NCI-H2196 (cell line): ENCODE data around the gene GTF2A1.

Experiments used
- DNase-seq: peaks from one replicate; lab custom pipeline; 2025; ENCODE audit not compliant: unreplicated experiment; lab: John Stamatoyannopoulos, UW

GTF2A1 gene

DNA sequence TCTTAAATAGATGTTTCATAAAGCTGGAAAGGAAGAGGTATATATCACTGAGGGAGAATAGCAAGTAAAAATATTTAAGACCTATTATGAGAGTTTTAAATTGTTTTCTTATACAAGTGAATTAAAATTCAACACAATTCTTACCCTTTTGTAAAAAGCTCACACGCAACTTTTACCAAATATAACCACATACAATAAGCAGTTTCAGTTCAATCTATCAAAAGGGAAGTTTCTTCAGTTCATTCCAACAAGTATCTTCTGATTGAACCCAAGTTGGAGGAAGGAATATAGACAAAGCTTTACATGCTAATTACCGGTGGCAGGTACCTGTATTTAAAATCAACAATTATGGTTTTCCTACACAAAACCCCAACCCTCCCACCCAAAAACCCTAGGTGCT, 41.1 kb downstream of the GTF2A1 start:
- no peak for DNase-seq

DNA sequence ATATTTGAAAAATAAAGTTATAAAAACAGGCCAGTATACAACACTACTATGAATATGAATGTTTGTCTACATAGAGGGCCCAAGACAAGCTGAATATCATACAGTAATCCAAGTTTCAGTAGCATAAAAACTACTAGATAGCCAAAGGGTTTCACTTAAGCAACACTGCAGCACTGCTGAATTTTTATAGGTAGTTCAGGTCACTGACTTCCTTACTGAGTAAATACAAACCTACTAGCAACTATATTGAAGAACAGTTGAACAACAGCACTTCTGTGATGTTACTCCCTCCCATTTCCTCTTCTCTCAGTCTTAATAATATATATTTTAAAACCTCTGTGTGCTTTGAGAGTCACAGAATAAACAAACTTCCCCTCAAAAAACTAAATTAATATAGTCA, 42.7 kb downstream of the GTF2A1 start:
- DNase-seq: no peak

GRCh38 chr14:81177225-81177624, 43.5 kb downstream of the GTF2A1 start:
- DNase-seq: no peak

DNA sequence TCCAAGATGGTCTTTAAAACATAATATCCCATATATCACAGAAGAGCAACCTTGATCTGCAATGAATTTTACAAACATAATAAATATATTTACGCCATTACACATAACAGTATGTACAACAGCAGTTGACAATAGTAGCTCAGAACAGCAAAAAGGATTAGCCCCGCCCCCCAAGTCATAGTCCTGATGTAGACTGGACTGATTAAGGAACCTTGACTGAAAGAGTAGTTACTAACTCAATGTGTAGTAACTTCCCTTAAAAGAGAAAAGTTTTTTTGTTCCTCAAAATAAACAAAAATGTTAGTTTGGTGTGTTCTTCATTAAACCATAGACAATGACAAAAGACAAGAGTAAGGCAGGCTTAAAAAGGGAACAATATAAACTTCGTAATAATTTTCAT, 44.5 kb downstream of the GTF2A1 start:
- DNase-seq: no peak

- DNase-seq: no peak
Observed at GRCh38 chr14:81172881-81173280, 47.9 kb downstream of the GTF2A1 start.

DNA sequence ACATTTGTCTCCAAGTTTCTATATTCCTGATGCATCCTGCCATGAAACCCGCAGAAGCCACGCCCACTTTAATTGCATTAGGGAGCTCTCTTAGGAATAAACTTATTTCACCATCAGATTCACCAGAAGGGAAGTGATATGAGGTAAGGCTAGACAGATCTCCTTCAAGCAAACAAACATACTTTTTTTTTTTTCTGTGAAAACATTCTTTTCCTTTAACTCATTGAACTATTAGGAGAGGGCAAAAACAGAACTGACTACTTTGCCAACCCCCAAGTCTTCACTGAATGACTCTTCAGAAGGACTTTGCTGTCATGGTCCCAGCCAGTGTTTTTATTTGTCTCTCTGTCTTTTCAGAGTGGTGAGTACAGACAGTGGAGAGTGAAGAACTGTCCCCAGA, 48.4 kb downstream of the GTF2A1 start:
- DNase-seq: no peak

- DNase-seq: no peak
Observed at GRCh38 chr14:81170829-81171195, 49.9 kb downstream of the GTF2A1 start.

DNA sequence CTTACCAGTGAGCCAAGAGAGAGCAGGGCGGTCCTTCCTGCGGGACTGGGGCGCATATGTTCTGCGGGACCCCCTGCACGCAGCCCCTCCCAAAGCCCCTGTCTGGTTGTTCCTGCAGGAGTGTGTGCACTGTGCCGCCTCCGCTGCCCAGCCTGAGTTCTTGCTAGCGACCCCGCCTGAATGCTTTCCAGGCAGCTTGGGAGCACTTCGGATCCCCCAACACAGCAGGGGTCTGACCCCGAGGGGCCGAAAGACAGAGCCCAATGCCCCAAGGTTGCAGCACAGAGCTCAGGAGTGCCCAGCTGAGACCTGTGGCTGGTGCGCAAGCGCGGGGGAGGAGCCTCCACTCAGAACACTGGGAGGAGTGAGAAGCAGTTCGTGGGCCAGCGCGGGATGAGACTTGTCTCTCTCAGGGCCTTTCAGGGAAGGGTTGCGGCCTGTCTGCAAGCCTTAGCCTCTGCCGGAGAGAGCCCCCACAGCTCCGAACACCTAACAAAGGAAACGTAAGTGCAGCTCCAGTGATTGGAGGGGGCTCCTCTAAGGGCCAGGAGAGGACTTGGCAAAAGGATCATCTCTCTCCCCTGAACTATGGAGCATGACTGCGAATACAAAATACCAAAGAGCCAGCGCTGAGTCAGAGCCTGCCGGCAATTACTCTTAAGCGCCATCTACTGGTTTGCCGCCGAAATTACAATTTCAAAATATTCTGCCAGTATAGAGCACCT, 50.5 kb downstream of the GTF2A1 start:
- DNase-seq: peak; percentile 86

DNA sequence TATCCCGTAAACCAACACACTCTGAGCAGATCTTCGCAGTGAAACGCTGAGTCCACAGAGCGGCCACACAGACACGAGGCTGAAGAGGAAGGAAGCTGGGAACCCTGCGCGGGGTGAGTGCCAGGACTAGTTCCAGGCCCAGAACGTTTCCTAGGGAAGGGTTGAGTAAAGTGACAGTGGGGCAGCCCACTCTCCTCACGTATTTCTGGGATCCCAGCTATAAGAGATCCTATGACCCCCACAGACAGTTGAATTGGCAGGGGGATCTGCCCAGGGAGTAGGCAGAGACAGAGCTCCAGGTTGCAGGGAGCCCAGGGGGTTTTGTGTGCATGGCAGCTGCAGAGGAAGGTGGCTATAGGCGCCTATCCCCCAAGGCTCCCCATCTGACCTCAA, 51.1 kb downstream of the GTF2A1 start:
- peak; percentile 17 for DNase-seq

DNA sequence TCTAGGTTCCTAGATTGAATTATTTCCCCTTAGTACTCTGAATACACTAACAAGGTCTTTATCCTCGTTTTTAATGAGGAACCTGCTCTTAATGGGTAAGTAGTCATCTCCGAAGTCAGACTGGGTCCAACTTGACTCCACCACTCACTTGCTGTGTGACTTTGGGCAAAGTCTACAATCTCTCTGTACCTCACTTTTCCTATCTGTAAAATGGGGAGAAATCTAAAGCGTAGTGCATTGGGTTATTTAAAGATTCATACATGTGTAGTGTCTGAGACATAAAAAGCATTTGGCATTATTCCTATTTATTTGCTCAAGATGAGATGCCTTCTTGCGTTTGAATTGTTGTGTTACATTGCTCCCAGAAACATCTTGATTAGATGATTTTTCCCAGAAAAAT, 51.5 kb downstream of the GTF2A1 start:
- no peak for DNase-seq

DNA sequence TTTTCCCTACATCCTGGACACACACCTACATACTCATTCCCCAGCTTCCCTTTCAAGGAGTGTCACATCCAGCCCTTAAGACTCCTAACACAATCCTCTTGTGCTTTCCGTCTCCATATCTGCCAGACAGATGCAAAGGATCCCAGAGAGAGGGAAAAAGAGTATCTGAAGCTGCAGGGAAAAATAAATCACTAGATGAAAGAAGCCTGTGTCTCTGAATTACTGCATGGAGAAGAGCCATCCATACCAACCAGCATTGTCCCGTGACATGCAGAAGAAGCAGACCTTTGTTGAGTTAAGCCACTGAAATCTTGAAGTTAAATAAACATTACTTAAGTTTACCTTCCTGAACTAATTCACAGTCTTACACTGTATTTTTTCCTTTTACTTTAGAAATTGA, 54.6 kb downstream of the GTF2A1 start:
- DNase-seq: no peak

- DNase-seq: no peak
Observed at GRCh38 chr14:81165188-81165587, 55.6 kb downstream of the GTF2A1 start.

- DNase-seq: peak; percentile 66
Observed at GRCh38 chr14:81164167-81164774, 56.5 kb downstream of the GTF2A1 start.

- no peak for DNase-seq
Observed at GRCh38 chr14:81162941-81163340, 57.8 kb downstream of the GTF2A1 start.

- DNase-seq: no peak
Observed at GRCh38 chr14:81161749-81162148, 59.0 kb downstream of the GTF2A1 start.

GRCh38 chr14:81161088-81161487, 59.7 kb downstream of the GTF2A1 start:
- no peak for DNase-seq

DNA sequence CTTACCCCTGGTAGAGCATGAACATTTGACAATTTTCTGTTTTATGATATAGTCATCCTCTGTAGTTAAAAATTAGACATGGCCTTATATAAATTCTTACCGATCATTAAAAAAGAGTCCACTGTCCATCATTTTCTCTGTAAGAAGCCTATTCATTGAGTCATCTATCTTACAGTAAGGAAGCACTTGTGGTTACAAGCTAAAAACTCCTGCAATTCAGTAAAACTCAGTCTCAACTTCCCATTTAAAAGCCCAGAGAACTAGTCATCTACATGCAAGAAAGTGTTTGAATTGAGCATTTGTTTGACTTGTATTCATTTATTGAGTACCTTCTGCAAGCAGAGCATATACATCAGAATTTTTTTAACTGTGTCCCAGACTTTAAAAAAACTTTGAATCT, 63.3 kb downstream of the GTF2A1 start:
- DNase-seq: no peak

- no peak for DNase-seq
Observed at GRCh38 chr14:81153187-81153586, 67.6 kb downstream of the GTF2A1 start.

DNA sequence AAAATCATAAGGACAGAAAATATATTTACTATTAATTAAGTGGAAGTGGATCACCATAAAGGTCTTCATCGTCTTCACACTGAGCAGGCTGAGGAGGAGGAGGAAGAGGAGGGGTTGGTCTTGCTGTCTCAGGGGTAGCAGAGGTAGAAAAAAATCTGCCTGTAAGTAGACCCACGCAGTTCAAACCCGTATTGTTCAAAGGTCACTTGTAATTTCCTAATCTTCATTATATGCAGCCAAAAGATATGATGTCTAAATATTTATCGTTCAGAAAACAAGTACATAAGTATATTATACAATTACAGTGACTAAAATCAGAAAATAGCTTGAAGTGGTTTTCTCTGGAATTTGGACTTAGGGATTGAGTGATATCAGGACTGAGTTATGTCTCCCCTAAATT, 72.1 kb downstream of the GTF2A1 start:
- DNase-seq: no peak

DNA sequence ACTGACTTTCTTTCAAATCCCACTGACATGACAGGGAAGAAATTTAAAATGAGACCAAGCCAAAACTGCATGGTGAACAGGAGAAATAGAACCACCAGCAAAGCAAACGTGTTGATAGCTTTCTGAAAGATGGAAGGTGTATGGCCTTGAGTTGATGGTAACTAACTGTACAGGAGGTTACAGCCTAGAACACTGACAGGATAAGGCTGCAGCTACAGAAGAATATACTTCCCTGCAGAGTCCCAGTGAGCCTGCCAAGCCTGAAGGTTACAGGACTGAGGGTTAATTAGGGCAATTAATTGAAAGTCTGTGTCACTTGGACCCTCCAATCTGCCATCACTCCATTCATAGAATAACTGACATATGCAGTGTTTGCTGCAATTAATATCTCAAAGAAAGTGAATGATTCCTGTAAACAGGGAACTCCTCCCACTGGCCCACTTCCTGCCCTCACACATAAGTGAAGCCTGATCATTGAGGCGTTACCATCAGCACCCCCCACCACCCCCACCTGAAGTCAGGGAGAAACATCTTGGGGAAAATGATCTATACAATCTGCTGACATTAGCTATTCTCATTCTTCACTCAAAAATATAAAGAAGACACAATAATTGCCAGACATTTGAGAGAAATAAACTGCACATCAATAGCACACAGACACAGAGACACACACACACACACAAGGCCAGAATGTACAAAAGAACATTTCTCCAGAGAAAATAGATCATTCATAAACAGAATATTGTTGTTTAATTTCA, 73.4 kb downstream of the GTF2A1 start:
- no peak for DNase-seq

GRCh38 chr14:81144824-81145603, 75.7 kb downstream of the GTF2A1 start:
- DNase-seq: peak; percentile 1

GRCh38 chr14:81143793-81144192, 77.0 kb downstream of the GTF2A1 start:
- DNase-seq: no peak
